H1 (cell line): ENCODE results near the gene CAMSAP1. TPM values are rescaled to one million over a fixed set of nuclear protein-coding genes. Genes with fewer than 3 reads are reported as not detected.

Experiments
- CTCF ChIA-PET: fragments of 300-600 bp; sonication (Branson Sonifier 250); formaldehyde crosslinking; loops from one replicate; lab custom pipeline; 2021; ENCODE audit not compliant: partially characterized antibody; lab: Charles Lee
- POLR2A ChIA-PET: fragments of 300-600 bp; sonication (Branson Sonifier 250); formaldehyde crosslinking; loops from one replicate; lab custom pipeline; 2021; ENCODE audit warnings: inconsistent platforms; ENCODE audit not compliant: partially characterized antibody; lab: Charles Lee
- DNase-seq, 2 experiments: peaks; one replicate each; pipeline versions ENCODE4 v3.0.0 to v3.0.0-alpha.2; 2010 to 2022; ENCODE audit warnings: low spot score in 2 of 2, low read depth in 1 of 2, mixed read lengths in 1 of 2
- FAIRE-seq: peaks from 2 replicates; lab custom pipeline; 2011; peaks lifted over from hg19 to GRCh38; lab: Jason Lieb, UNC
- H2AFZ ChIP-seq: 2 replicates; pipeline ENCODE4 v1.8.1; 2012; ENCODE audit warnings: low read length, inconsistent platforms
- H2AK5ac ChIP-seq: 2 replicates; pipeline ENCODE4 v1.6.1; 2013; ENCODE audit warnings: low read depth, low read length
- H2BK120ac ChIP-seq: replicated peaks from 2 replicates; pipeline ENCODE3; 2013; ENCODE audit warnings: low read depth, low read length, inconsistent platforms
- H2BK12ac ChIP-seq: 2 replicates; pipeline ENCODE4 v1.6.1; 2013; ENCODE audit warnings: low read depth, low read length
- H2BK15ac ChIP-seq: 2 replicates; pipeline ENCODE4 v1.6.1; 2013; ENCODE audit warnings: low read length
- H2BK20ac ChIP-seq: 2 replicates; pipeline ENCODE4 v1.6.1; 2013; ENCODE audit warnings: low read length
- H2BK5ac ChIP-seq: 2 replicates; pipeline ENCODE4 v1.6.1; 2013; ENCODE audit warnings: low read depth, low read length
- H3K14ac ChIP-seq: 2 replicates; pipeline ENCODE4 v1.6.1; 2013; ENCODE audit warnings: inconsistent platforms; ENCODE audit not compliant: insufficient read length
- H3K18ac ChIP-seq: 2 replicates; pipeline ENCODE4 v1.6.1; 2013; ENCODE audit warnings: low read length; ENCODE audit errors: extremely low read depth
- H3K23ac ChIP-seq: 2 replicates; pipeline ENCODE4 v1.6.1; 2013; ENCODE audit warnings: inconsistent platforms; ENCODE audit not compliant: insufficient read length
- H3K23me2 ChIP-seq: 2 replicates; pipeline ENCODE4 v1.6.1; 2013; ENCODE audit warnings: low read depth, low read length
- H3K27ac ChIP-seq: 2 replicates; pipeline ENCODE4 v1.6.1; 2011; ENCODE audit warnings: low read depth, low read length, inconsistent platforms
- H3K27me3 ChIP-seq, 4 experiments: replicated peaks in 1 of 4; 1 replicate in 1 of 4; 2 replicates in 3 of 4; pipeline versions ENCODE4 v1.6.1 to v1.8.1; 2011 to 2013; ENCODE audit warnings: low read length in 3 of 4, mild to moderate bottlenecking in 3 of 4, inconsistent platforms in 2 of 4, mixed read lengths in 2 of 4, moderate library complexity in 1 of 4; ENCODE audit not compliant: control insufficient read depth in 3 of 4, insufficient read depth in 3 of 4; ENCODE audit errors: extremely low read depth in 1 of 4
- H3K36me3 ChIP-seq, 4 experiments: 2 replicates each; pipeline versions ENCODE4 v1.6.1 to v1.8.1; 2011 to 2013; ENCODE audit warnings: mild to moderate bottlenecking in 4 of 4, low read length in 3 of 4, moderate library complexity in 2 of 4, control low read depth in 1 of 4, inconsistent platforms in 1 of 4; ENCODE audit not compliant: insufficient read depth in 4 of 4, control insufficient read depth in 2 of 4
- H3K4ac ChIP-seq: replicated peaks from 2 replicates; pipeline ENCODE3; 2013; ENCODE audit warnings: low read length, low read depth, mixed read lengths, inconsistent platforms; ENCODE audit not compliant: insufficient read length
- H3K4me1 ChIP-seq, 4 experiments: replicated peaks in 1 of 4; 1 replicate in 1 of 4; 2 replicates in 3 of 4; pipeline versions ENCODE4 v1.6.1 to v1.8.1; 2011 to 2013; ENCODE audit warnings: low read length in 3 of 4, inconsistent platforms in 2 of 4, mixed read lengths in 1 of 4; ENCODE audit not compliant: insufficient read depth in 4 of 4, control insufficient read depth in 3 of 4
- H3K4me2 ChIP-seq, 2 experiments: 2 replicates each; pipeline versions ENCODE4 v1.6.1 to v1.8.1; 2011 to 2013; ENCODE audit warnings: low read depth in 2 of 2, low read length in 2 of 2, control low read depth in 1 of 2, inconsistent platforms in 1 of 2, mild to moderate bottlenecking in 1 of 2; ENCODE audit not compliant: insufficient read depth in 1 of 2
- H3K4me3 ChIP-seq, 4 experiments: fragments of 200-600, 300-600 bp in 1 of 4; sonication (generic), shearing (Covaris generic), sonication (Bioruptor Twin) in 1 of 4; 2 replicates each; pipeline versions ENCODE4 v1.5.1 to v1.8.1; 2011 to 2016; ENCODE audit warnings: low read length in 4 of 4, low read depth in 3 of 4, control low read depth in 2 of 4, inconsistent platforms in 2 of 4, mild to moderate bottlenecking in 2 of 4, mixed read lengths in 1 of 4, moderate library complexity in 1 of 4; ENCODE audit not compliant: insufficient read depth in 2 of 4; ENCODE audit errors: extremely low read depth in 1 of 4
- H3K56ac ChIP-seq: replicated peaks from 2 replicates; pipeline ENCODE3; 2013; ENCODE audit warnings: low read depth, mild to moderate bottlenecking, mixed read lengths, low read length, inconsistent platforms; ENCODE audit not compliant: insufficient read length
- H3K79me1 ChIP-seq: 2 replicates; pipeline ENCODE4 v1.6.1; 2013; ENCODE audit warnings: low read depth, low read length, control low read depth
- H3K79me2 ChIP-seq, 2 experiments: 2 replicates each; pipeline versions ENCODE4 v1.6.1 to v1.8.1; 2012 to 2013; ENCODE audit warnings: low read length in 2 of 2, mild to moderate bottlenecking in 2 of 2, inconsistent platforms in 1 of 2; ENCODE audit not compliant: insufficient read depth in 2 of 2, control insufficient read depth in 1 of 2
- H3K9ac ChIP-seq, 4 experiments: replicated peaks in 1 of 4; 1 replicate in 1 of 4; 2 replicates in 3 of 4; pipeline versions ENCODE4 v1.6.1 to v1.8.1; 2011 to 2013; ENCODE audit warnings: low read depth in 3 of 4, low read length in 3 of 4, control low read depth in 2 of 4, mild to moderate bottlenecking in 2 of 4, moderate library complexity in 2 of 4, inconsistent platforms in 1 of 4; ENCODE audit errors: extremely low read depth in 1 of 4
- H3K9me3 ChIP-seq, 2 experiments: 2 replicates each; pipeline versions ENCODE4 v1.6.1 to v1.8.1; 2012 to 2013; ENCODE audit warnings: mild to moderate bottlenecking in 2 of 2, moderate library complexity in 2 of 2, control low read depth in 1 of 2, inconsistent platforms in 1 of 2, low read depth in 1 of 2, low read length in 1 of 2, mixed read lengths in 1 of 2; ENCODE audit not compliant: insufficient read depth in 2 of 2
- H4K20me1 ChIP-seq, 2 experiments: replicated peaks in 1 of 2; 2 replicates each; pipeline versions ENCODE3 to v1.8.1; 2011 to 2013; ENCODE audit warnings: inconsistent platforms in 2 of 2, low read length in 2 of 2, mild to moderate bottlenecking in 1 of 2; ENCODE audit not compliant: insufficient read depth in 2 of 2, control insufficient read depth in 1 of 2
- H4K5ac ChIP-seq: 2 replicates; pipeline ENCODE4 v1.6.1; 2013; ENCODE audit warnings: low read length, low read depth, mixed read lengths, inconsistent platforms; ENCODE audit not compliant: insufficient read length
- H4K8ac ChIP-seq: 2 replicates; pipeline ENCODE4 v1.8.0; 2013; ENCODE audit warnings: mild to moderate bottlenecking, moderate library complexity, low read length, inconsistent platforms; ENCODE audit not compliant: insufficient read depth; ENCODE audit errors: extremely low read depth
- H4K91ac ChIP-seq: replicated peaks from 2 replicates; pipeline ENCODE3; 2013; ENCODE audit warnings: low read length, mixed read lengths, inconsistent platforms; ENCODE audit not compliant: insufficient read length
- CREB1 ChIP-seq: IDR thresholded peaks from 2 replicates; pipeline ENCODE4 v1.6.1; 2012; ENCODE audit warnings: inconsistent platforms
- FOSL1 ChIP-seq: IDR thresholded peaks from 2 replicates; pipeline ENCODE4 v1.6.1; 2011; ENCODE audit warnings: mild to moderate bottlenecking, low read depth, low read length, moderate library complexity; ENCODE audit not compliant: insufficient read depth
- GABPA ChIP-seq: IDR thresholded peaks from 2 replicates; pipeline ENCODE4 v1.6.1; 2011; ENCODE audit warnings: mild to moderate bottlenecking, low read length, moderate library complexity, borderline replicate concordance; ENCODE audit not compliant: insufficient read depth
- HDAC6 ChIP-seq: IDR thresholded peaks from one replicate; pipeline ENCODE4 v1.7.1; 2012; ENCODE audit warnings: low read depth, mild to moderate bottlenecking, inconsistent platforms, low read length, moderate library complexity
- MAFK ChIP-seq: IDR thresholded peaks from 2 replicates; pipeline ENCODE4 v1.6.1; 2012; ENCODE audit warnings: low read depth, mild to moderate bottlenecking, improper control_type of control experiment, low read length
- POLR2AphosphoS5 ChIP-seq: IDR thresholded peaks from 2 replicates; pipeline ENCODE4 v1.6.1; 2011; ENCODE audit warnings: low read depth, low read length
- SRF ChIP-seq: IDR thresholded peaks from 2 replicates; pipeline ENCODE4 v1.6.1; 2011; ENCODE audit warnings: mild to moderate bottlenecking, low read depth, low read length, moderate library complexity
- TAF1 ChIP-seq: IDR thresholded peaks from 2 replicates; pipeline ENCODE4 v1.6.1; 2011; ENCODE audit warnings: mild to moderate bottlenecking, low read depth, low read length
- TBP ChIP-seq: IDR thresholded peaks from 2 replicates; pipeline ENCODE4 v1.6.1; 2011; ENCODE audit warnings: low read depth, low read length, improper control_type of control experiment
- ZNF274 ChIP-seq: IDR thresholded peaks from 2 replicates; pipeline ENCODE4 v1.7.0; 2012; ENCODE audit warnings: low read length, borderline replicate concordance; ENCODE audit errors: extremely low read depth
- WGBS, 2 experiments: shearing (Covaris generic) in 1 of 2; methylation state at CpG; one replicate each; pipeline versions ENCODE4 v1.1.6 to v1.1.7; 2013 to 2015; ENCODE audit warnings: low lambda C conversion rate in 2 of 2, mixed read lengths in 2 of 2, inconsistent platforms in 1 of 2, low coverage in 1 of 2, missing lambda C conversion rate in 1 of 2; ENCODE audit not compliant: insufficient replicate concordance in 2 of 2, insufficient coverage in 1 of 2, insufficient read length in 1 of 2; ENCODE audit errors: extremely low coverage in 1 of 2, missing lambda C conversion rate in 1 of 2; 5-methylcytosine and 5-hydroxymethylcytosine counted together
- polyA plus RNA-seq, 7 experiments: library from polyadenylated mRNA; depleted of rRNA in 3 of 7; stranded (reverse) in 5 of 7; unstranded in 2 of 7; fragments of >200 nt in 5 of 7; fragments of 200-250 nt in 2 of 7; gene quantifications; 1 replicate in 5 of 7; 2 replicates in 1 of 7; 4 replicates in 1 of 7; pipeline versions ENCODE4 v1.2.1 to v1.2.3, GENCODE V29; 2011 to 2013; ENCODE audit warnings: missing spikeins in 2 of 7, mixed read lengths in 2 of 7
- total RNA-seq: library from RNA; stranded (reverse); fragmentation: NEBNext Ultra II Directional; extraction: Animal tissue kit (Norgen Biotek cat#: 25700); gene quantifications from 2 replicates; pipeline ENCODE4 v1.2.1, GENCODE V29; 2021
- TF ChIP-seq, protein P1 (sequence below): IDR thresholded peaks from 2 replicates; pipeline ENCODE4 v1.6.1; 2012; ENCODE audit warnings: low read length, inconsistent platforms

The CAMSAP1 gene
- total and polyA plus RNA-seq, 2 of the 8 experiments (the other 6 are each of a cell fraction or from before 2014, with no cell fraction given), result 13.4 to 44.0 TPM

- H3K27me3 ChIP-seq, result no peaks in the 10 kb centered on the region
- H3K79me1 ChIP-seq, result peaks cover 36% of the 10 kb centered on the region
- WGBS, 2 experiments, result 87% methylated on average over 17 of the region's 19 CpGs; no CpG with 5 or more reads in 1 of the 2 experiments
- no peak overlapping the region for H4K8ac ChIP-seq
- H2BK15ac ChIP-seq, result no peak overlapping the region
- H3K18ac ChIP-seq, result no peak overlapping the region
- H4K5ac ChIP-seq, result no peak overlapping the region
- no peak overlapping the region for H2AFZ ChIP-seq
- no peak overlapping the region for H3K14ac ChIP-seq
- H2BK20ac ChIP-seq, result no peak overlapping the region
- H3K23me2 ChIP-seq, result no peaks in the 10 kb centered on the region
- H4K91ac ChIP-seq, result no peak overlapping the region
- no peak overlapping the region for H3K4me3 ChIP-seq
- FAIRE-seq, result no peak
- H3K9me3 ChIP-seq, result no peaks in the 10 kb centered on the region
- CTCF ChIA-PET, result interaction anchor here (0.6 to 4.1 kb wide), 4 partner anchors 23 to 92 kb away, joined by 3 to 15 read pairs (median 4); no protein-coding TSS in a partner anchor
- peaks cover 65 to 67% of the 10 kb centered on the region in 2 experiments for H4K20me1 ChIP-seq
- H3K4ac ChIP-seq, result no peak overlapping the region
- no peak for DNase-seq
- peak overlapping the region; percentile 71 for H2BK5ac ChIP-seq
- no peaks in the 10 kb centered on the region for H3K36me3 ChIP-seq
- no peak overlapping the region for H3K23ac ChIP-seq
- POLR2A ChIA-PET, result interaction anchor here (1.2 to 1.5 kb wide), 2 partner anchors 9 to 11 kb away, joined by 4 to 7 read pairs; no protein-coding TSS in a partner anchor
- no peak overlapping the region for H2AK5ac ChIP-seq
- H3K56ac ChIP-seq, result no peak overlapping the region
- 0 out of 2 replicates have a peak overlapping the region, but pooled peaks have one; percentile 27 for H2BK12ac ChIP-seq
- no peak overlapping the region for H3K4me2 ChIP-seq
- H3K9ac ChIP-seq, result no peak overlapping the region; a peak in 1 of 7 replicates
- H3K79me2 ChIP-seq, result peaks cover 69 to 100% of the 10 kb centered on the region in 2 experiments
- no peak overlapping the region for H2BK120ac ChIP-seq
- peaks cover 3 to 60% (median 39%) of the 10 kb centered on the region in 4 experiments for H3K4me1 ChIP-seq
- H3K27ac ChIP-seq, result 0 out of 2 replicates have a peak overlapping the region, but pooled peaks have one; percentile 7
- TF ChIP-seq CREB1 (no peak), SRF (no peak), HDAC6 (no peak), ZNF274 (no peak), TAF1 (no peak), POLR2AphosphoS5 (no peak), FOSL1 (no peak), GABPA (no peak; the same call in 1 of the 2 replicates), TBP (no peak), MAFK (no peak)
- TF ChIP-seq, protein P1, sequence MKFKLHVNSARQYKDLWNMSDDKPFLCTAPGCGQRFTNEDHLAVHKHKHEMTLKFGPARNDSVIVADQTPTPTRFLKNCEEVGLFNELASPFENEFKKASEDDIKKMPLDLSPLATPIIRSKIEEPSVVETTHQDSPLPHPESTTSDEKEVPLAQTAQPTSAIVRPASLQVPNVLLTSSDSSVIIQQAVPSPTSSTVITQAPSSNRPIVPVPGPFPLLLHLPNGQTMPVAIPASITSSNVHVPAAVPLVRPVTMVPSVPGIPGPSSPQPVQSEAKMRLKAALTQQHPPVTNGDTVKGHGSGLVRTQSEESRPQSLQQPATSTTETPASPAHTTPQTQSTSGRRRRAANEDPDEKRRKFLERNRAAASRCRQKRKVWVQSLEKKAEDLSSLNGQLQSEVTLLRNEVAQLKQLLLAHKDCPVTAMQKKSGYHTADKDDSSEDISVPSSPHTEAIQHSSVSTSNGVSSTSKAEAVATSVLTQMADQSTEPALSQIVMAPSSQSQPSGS, result no peak
Observed at GRCh38 chr9:135889564-135890189, 17.7 kb downstream of the CAMSAP1 start.
